Chondrocyte (in vitro differentiated cells): ENCODE data around the gene KCNQ1. TPM values are rescaled to one million over a fixed set of nuclear protein-coding genes. Genes with fewer than 3 reads are reported as not detected.

Experiments used
- DNase-seq: peaks from one replicate; pipeline ENCODE4 v3.0.0; 2021; ENCODE audit warnings: mixed read lengths, low spot score
- H3K27ac Mint-ChIP-seq: one replicate; pipeline ENCODE4 v1.8.0; 2021; ENCODE audit warnings: mild to moderate bottlenecking, moderate library complexity, mixed read lengths; ENCODE audit not compliant: unreplicated experiment
- H3K27me3 Mint-ChIP-seq: 2 replicates; pipeline ENCODE4 v1.8.0; 2021; ENCODE audit warnings: low read depth, mixed read lengths
- H3K36me3 Mint-ChIP-seq: 2 replicates; pipeline ENCODE4 v1.8.0; 2021; ENCODE audit warnings: low read depth, mixed read lengths
- H3K4me1 Mint-ChIP-seq: 2 replicates; pipeline ENCODE4 v1.8.0; 2021; ENCODE audit warnings: low read depth, mild to moderate bottlenecking, mixed read lengths
- H3K4me3 Mint-ChIP-seq: one replicate; pipeline ENCODE4 v1.8.0; 2021; ENCODE audit warnings: mild to moderate bottlenecking, moderate library complexity, mixed read lengths; ENCODE audit not compliant: unreplicated experiment
- H3K9me3 Mint-ChIP-seq: 2 replicates; pipeline ENCODE4 v1.8.0; 2021; ENCODE audit warnings: low read depth, mixed read lengths
- CTCF ChIP-seq: fragments of 200-600 bp; sonication (generic); IDR thresholded peaks from 2 replicates; pipeline ENCODE4 v1.5.0; 2021; ENCODE audit warnings: antibody characterized with exemption, mild to moderate bottlenecking, moderate library complexity
- total RNA-seq: library from RNA; stranded (reverse); gene quantifications from 3 replicates; pipeline ENCODE4 v1.2.1, GENCODE V29; 2021

Gene KCNQ1
- total RNA-seq, 1 donor from 2014 or later, result not detected

- TF ChIP-seq CTCF, result no peak
- no peak overlapping the region for H3K4me3 Mint-ChIP-seq
- peaks cover 2% of the 10 kb centered on the region for H3K36me3 Mint-ChIP-seq
- DNase-seq, result peak; percentile 87
- peaks cover 4% of the 10 kb centered on the region for H3K4me1 Mint-ChIP-seq
- peaks cover 3% of the 10 kb centered on the region for H3K9me3 Mint-ChIP-seq
- peaks cover 3% of the 10 kb centered on the region for H3K27me3 Mint-ChIP-seq
- no peak overlapping the region for H3K27ac Mint-ChIP-seq
Measured at GRCh38 chr11:2559527-2560311, 114.9 kb downstream of the KCNQ1 start.

GRCh38 chr11:2561696-2562581 is 117.1 kb downstream of the KCNQ1 start:
- peaks cover 3% of the 10 kb centered on the region for H3K27me3 Mint-ChIP-seq
- no peak overlapping the region for H3K27ac Mint-ChIP-seq
- DNase-seq, result peak; percentile 63
- no peak overlapping the region for H3K4me3 Mint-ChIP-seq
- peaks cover 2% of the 10 kb centered on the region for H3K9me3 Mint-ChIP-seq
- H3K36me3 Mint-ChIP-seq, result peaks cover 2% of the 10 kb centered on the region
- TF ChIP-seq CTCF, result no peak
- no peaks in the 10 kb centered on the region for H3K4me1 Mint-ChIP-seq

- H3K27ac Mint-ChIP-seq, result no peak overlapping the region
- peaks cover 3% of the 10 kb centered on the region for H3K27me3 Mint-ChIP-seq
- H3K4me1 Mint-ChIP-seq, result no peaks in the 10 kb centered on the region
- H3K4me3 Mint-ChIP-seq, result no peak overlapping the region
- no peak for TF ChIP-seq CTCF
- DNase-seq, result no peak
- H3K9me3 Mint-ChIP-seq, result no peaks in the 10 kb centered on the region
- H3K36me3 Mint-ChIP-seq, result no peaks in the 10 kb centered on the region
Measured at GRCh38 chr11:2562890-2563212, 118.0 kb downstream of the KCNQ1 start.

GRCh38 chr11:2563213-2564007 is 118.6 kb downstream of the KCNQ1 start:
- H3K36me3 Mint-ChIP-seq, result no peaks in the 10 kb centered on the region
- no peak for DNase-seq
- no peak overlapping the region for H3K4me3 Mint-ChIP-seq
- no peaks in the 10 kb centered on the region for H3K9me3 Mint-ChIP-seq
- H3K4me1 Mint-ChIP-seq, result no peaks in the 10 kb centered on the region
- H3K27me3 Mint-ChIP-seq, result peaks cover 3% of the 10 kb centered on the region
- TF ChIP-seq CTCF, result no peak
- H3K27ac Mint-ChIP-seq, result no peak overlapping the region
